Ramos (cell line): Measurements from ENCODE around the gene ANKRD44.
"Not testable (repeated sequence)": the region's sequence is repeated elsewhere in the genome, so short reads cannot be mapped to it uniquely, and the experiment has no call there.

Source experiments
- in situ Hi-C: fragments of 300-500 bp; cut with MboI; formaldehyde crosslinking; loops from one replicate; pipeline ENCODE4 v1.14.3; 2022; ENCODE audit warnings: low sequenced_read_pairs; ENCODE audit not compliant: unreplicated experiment

Gene ANKRD44

GRCh38 chr2:197075754-197076337, 234.7 kb downstream of the ANKRD44 start:
- in situ Hi-C loops: no loop called here

DNA sequence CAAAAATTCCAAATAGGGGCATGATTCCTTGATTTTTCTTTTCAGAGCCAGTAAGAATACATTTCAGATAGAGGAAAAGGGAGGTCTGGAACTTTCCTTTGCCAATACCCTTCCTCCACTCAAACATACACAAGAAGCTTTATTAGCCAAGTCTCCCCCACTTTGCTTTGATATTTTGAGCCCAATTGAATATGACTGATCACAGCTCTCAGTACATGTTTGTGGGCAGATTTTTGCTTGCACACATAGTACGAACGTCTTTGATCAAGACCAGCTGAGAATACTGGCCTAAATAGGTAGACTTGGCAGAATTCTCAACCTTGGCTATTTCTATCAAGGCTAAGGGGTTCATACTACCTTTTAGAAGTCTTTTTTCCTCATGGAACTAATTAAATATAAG, 235.3 kb downstream of the ANKRD44 start:
- in situ Hi-C loops: no loop called here

GRCh38 chr2:197073701-197074433, 236.7 kb downstream of the ANKRD44 start:
- in situ Hi-C loops: no loop called here

DNA sequence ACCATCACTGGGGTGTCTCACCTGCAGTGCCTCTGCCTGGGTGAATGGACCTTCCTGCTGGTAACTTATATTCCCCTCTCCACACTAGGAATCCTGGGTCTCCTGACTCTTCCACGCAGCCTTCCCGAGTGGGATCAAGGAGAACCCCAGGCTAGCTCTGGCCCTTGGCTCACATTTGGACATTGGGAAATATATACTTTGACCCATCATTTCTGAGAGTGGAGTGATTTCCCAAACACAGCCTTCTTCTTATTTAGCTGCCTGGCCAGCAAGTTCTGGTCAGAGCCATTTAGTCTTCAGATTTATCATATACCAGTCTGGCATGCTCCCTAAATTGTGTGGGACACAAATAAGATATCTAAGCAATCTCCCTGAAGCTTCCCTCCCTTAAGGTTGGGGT, 237.3 kb downstream of the ANKRD44 start:
- in situ Hi-C loops: no loop called here

DNA sequence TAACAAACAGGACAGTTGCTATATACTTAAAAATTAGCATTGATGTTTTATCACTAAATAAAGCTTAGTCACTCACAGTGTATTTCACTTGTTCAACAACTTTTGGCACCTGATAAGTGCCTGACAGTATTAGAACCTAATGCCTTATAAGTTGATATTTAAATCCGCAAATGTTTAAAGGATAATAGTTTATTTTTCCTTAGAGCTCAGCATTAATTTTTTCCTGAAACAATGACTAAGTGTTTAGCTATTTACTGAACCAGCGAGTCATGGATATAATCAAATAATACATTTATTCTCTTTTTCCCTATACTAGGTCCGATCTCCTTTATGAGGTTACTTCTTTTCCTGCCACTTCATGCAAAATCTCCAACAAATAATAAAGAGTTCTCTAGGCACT, 238.0 kb downstream of the ANKRD44 start:
- in situ Hi-C loops: no loop called here

DNA sequence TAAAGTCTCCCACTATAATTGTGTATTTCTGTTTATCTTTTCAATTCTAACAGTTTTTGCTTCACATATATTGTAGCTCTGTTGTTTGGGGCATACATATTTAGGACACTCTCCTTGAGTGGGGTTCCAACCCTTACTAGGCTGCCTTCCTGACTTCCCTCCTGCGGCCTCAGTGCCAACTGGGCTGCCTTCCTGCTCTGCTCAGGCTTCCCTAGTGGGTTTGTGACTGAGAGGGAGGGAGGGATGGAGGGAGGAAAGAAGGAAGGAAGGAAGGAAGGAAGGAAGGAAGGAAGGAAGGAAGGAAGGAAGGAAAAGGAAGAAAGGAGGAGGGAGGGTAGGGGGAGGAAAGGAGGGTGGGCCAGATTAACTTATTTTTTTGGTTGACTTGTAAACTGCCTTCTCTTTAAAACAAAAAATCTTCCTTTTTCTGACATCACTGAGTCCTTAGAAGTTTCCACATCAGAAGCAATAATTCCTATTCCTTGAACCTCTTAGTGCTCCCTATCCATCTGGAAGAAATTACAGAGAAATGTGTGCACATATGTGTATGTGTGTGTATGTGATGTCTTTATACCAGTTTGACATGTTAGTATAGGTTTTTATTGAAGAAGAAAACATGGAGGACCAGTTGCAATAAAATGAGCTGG, 238.7 kb downstream of the ANKRD44 start:
- in situ Hi-C loops: no loop called here

- in situ Hi-C loops: no loop called here
Measured at GRCh38 chr2:197071213-197071612, 239.4 kb downstream of the ANKRD44 start.

DNA sequence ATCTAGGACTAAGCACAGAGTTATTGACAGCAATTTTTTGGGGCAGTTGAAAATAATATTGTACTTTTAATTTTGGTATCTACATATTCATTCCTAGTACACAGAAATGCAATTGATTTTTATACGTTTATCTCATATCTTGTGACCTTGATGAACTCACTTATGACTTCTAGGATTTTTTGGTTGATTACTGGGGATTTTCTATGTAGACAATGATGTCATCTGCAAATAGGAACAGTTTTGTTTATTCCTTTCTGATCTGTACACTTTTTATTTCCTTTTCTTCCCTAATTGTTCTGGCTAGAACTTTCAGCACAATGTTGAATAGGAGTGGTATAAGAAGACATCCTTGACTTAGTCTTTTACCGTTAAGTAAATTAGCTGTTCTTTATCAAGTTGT, 240.6 kb downstream of the ANKRD44 start:
- in situ Hi-C loops: no loop called here

DNA sequence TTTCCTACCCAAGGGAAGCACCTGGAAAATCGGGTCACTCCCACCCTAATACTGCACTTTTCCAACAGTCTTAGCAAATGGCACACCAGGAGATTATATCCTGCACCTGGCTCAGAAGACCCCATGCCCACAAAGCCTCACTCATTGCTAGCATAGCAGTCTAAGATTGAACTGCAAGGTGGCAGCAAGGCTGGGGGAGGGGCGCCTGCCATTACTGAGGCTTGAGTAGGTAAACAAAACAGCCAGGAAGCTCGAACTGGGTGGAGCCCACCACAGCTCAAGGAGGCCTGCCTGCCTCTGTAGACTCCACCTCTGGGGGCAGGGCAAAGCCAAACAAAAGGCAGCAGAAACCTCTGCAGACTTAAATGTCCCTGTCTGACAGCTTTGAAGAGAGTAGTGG, 248.0 kb downstream of the ANKRD44 start:
- in situ Hi-C loops: not testable (repeated sequence)

- in situ Hi-C loops: no loop called here
Measured at GRCh38 chr2:197059477-197059876, 251.1 kb downstream of the ANKRD44 start.

- in situ Hi-C loops: no loop called here
Measured at GRCh38 chr2:197058777-197059300, 251.7 kb downstream of the ANKRD44 start.

GRCh38 chr2:197057959-197058358, 252.6 kb downstream of the ANKRD44 start:
- in situ Hi-C loops: no loop called here

- in situ Hi-C loops: no loop called here
Measured at GRCh38 chr2:197055045-197055444, 255.5 kb downstream of the ANKRD44 start.

DNA sequence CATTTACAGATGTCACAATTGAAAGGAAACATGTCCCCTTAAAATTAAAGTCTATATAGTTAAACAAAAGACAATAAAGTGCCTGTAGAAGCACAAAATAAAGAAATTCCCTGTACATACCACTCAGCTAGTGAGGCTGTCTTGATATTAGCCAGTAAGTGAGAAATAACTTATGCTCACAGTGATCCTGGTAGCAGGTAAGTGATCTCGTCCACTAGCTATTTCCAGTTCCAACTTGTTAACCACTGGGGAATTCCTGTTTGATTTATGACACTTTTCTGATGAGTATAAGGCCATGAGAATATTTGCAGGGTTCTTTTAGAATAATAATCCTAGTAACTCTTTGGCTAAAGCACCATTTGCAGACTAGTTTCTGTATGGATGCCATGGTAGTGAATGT, 256.1 kb downstream of the ANKRD44 start:
- in situ Hi-C loops: no loop called here

DNA sequence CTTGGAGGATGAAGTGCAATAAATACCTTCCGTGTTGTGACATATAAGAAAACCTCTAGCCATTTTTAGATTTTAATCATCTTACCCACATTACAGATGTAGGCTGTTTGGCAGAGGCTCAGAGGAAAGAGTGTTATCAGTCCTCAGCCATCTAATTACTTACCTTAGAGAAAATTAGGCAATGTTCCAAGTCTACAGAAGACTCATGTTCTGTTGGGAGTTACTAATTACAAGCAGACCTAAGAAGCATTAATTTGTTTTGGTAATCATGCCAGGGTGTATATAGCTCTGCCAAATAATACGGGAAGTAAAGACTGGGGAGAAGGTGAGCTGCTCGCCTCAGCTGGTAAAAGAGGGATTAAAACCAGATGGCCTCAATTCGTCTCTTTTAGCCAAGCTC, 258.2 kb downstream of the ANKRD44 start:
- in situ Hi-C loops: no loop called here

GRCh38 chr2:197045115-197045514, 265.5 kb downstream of the ANKRD44 start:
- in situ Hi-C loops: no loop called here

GRCh38 chr2:197042739-197043196, 267.8 kb downstream of the ANKRD44 start:
- in situ Hi-C loops: no loop called here

DNA sequence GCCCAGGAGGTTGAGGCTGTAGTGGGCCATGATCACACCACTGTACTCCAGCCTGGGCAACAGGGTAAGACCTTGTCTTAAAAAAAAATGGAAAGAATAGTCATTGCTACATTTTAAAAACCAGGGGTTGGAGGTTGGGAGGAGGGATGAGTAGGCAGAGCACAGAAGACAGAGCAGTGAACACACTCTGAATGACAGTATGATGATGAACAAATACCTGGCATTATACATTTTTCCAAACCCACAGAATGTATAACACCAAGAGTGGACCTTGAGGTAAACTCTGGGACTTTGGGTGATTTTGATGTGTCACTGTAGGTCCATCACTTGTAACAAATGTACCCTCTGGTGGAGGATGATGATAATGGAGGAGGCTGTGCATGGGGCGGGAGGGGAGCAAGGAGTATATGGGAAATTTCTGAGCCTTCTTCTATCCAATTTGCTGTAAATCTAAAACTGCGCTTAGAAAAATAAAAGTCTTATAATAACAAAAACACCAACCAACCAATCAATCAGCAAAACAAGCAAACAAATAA, 272.6 kb downstream of the ANKRD44 start:
- in situ Hi-C loops: no loop called here

DNA sequence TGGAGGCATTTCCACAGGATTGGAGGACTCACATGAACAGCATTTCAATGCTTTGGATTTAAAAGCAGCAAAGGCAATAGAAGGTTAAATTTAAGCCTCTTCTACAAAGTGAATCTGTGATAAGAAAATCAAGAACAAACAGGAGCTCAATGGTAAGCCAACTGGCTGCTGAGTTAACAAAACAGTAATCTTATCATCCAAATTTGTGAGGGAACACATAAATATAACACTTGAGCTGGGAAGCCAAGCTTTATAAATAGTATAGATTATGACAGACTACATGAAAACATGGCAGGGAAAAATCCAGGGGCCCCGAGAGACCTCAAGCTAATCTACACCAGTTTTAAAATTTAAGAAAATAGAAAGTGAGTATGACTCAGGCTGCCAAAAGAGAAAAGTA, 275.6 kb downstream of the ANKRD44 start:
- in situ Hi-C loops: no loop called here

GRCh38 chr2:197034292-197034691, 276.3 kb downstream of the ANKRD44 start:
- in situ Hi-C loops: no loop called here

GRCh38 chr2:197033222-197033621, 277.4 kb downstream of the ANKRD44 start:
- in situ Hi-C loops: no loop called here
